ENCODE data around the gene TNF. TPM values are rescaled to one million over a fixed set of nuclear protein-coding genes. Genes with fewer than 3 reads are reported as not detected.
A peak's percentile ranks its signal among the peaks of the same experiment; 100 is the strongest.

Gene TNF
- polyA plus RNA-seq (0.54 to 2.3 TPM (median 0.88 TPM) in 3 replicates), polyA minus RNA-seq (0.30 to 2.0 TPM (median 0.83 TPM) in 3 replicates)
- 0.21 TPM for polyA plus RNA-seq (2011; ENCODE audit: low read depth)
- 0.39 and 0.55 TPM in 2 replicates for polyA plus RNA-seq (2011; cell fraction: cytosol; rRNA removed)
- polyA plus RNA-seq (2011; cell fraction: nucleus; rRNA removed), result 2.7 and 8.1 TPM in 2 replicates
- 0.83 and 1.8 TPM in 2 replicates for polyA plus RNA-seq (2012; ENCODE audit: low replicate concordance)
- polyA minus RNA-seq (2011; cell fraction: cytosol; rRNA and poly(A)+ RNA removed), result not detected
- 0.63 and 1.5 TPM in 2 replicates for polyA minus RNA-seq (2011; cell fraction: nucleus; rRNA and poly(A)+ RNA removed)

GRCh38 chr6:31575335-31575901 lies at the start of gene TNF:
Gene TNF (plus strand): TSS chr6:31575565. CDS start chr6:31575742, 177 bp downstream.
- Histone ChIP-seq H3K27ac (ENCODE audit: control insufficient read depth, insufficient read depth, low read length) (peak within 1 kb of the TSS; percentile 13), H2AFZ (ENCODE audit: control insufficient read depth, low read length) (peak within 1 kb of the TSS; percentile 79), H3K36me3 (ENCODE audit: control insufficient read depth in 2 of 2, extremely low read depth in 1 of 2, insufficient read depth in 2 of 2, low read length in 2 of 2) (no peaks in the 10 kb centered on the region), H3K27me3 (ENCODE audit: control insufficient read depth, extremely low read depth, insufficient read depth, low read length) (no peaks in the 10 kb centered on the region), H4K20me1 (ENCODE audit: control insufficient read depth, extremely low read depth, insufficient read depth, low read length) (no peaks in the 10 kb centered on the region), H3K4me3 (ENCODE audit: control insufficient read depth in 2 of 3, extremely low read depth in 1 of 3, insufficient read depth in 2 of 3, low read depth in 1 of 3, low read length in 3 of 3) (peak within 1 kb of the TSS; percentile 29 to 59 (median 44)), H3K9ac (ENCODE audit: control insufficient read depth, extremely low read depth, insufficient read depth, low read length) (peak within 1 kb of the TSS; percentile 48), H3K4me1 (ENCODE audit: control insufficient read depth, extremely low read depth, insufficient read depth, low read length) (peaks cover 19% of the 10 kb centered on the region), H3K79me2 (ENCODE audit: control insufficient read depth, insufficient read depth, low read length) (no peaks in the 10 kb centered on the region), H3K4me2 (ENCODE audit: control insufficient read depth, extremely low read depth, insufficient read depth, low read depth, low read length) (peak within 1 kb of the TSS; percentile 80), H3K9me1 (ENCODE audit: control insufficient read depth, extremely low read depth, insufficient read depth, low read length) (no peaks in the 10 kb centered on the region), H3K9me3 (ENCODE audit: control insufficient read depth, low read depth, low read length) (no peaks in the 10 kb centered on the region)
- FAIRE-seq (peak; percentile 56), DNase-seq (ENCODE audit: low read depth, low spot score) (no peak)
- no peak for TF ChIP-seq EZH2 (IDR thresholded peaks at IDR 0.05; ENCODE audit: low read length)
- dilution Hi-C loops (cut with MboI; ENCODE audit: extremely low pct_ligation_motif_present, low sequenced_read_pairs), result no loop called here

DNA sequence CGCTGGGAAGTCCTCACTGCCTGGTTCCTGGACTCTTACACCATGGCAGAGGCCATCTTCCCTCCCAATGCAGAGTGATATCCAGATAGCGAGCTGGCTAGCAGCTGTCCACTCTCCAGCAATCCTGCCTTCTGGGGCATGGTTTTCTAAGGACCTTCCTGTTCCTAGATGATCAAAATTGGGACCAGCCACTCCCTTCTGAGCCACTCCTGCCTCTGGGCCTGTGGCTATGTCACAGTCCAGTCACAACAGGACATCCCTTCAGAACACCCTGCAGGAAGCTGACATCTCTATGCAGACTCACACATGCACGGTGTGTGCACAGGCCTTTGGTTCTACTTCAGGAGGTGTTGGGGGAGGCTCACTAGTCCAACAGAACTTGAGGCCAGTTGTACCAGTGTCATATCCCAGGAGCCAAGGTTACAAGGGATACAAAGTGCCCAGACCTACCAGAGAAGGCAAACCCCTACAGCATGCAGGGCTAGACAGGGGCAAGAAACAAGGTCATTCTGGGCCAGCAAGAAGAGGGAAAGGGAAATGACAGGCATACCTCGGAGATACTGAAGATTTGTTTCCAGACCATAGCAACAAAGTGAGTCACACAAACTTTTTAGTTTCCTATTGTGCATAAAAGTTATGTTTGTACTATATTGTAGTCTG lies 49.3 kb upstream of the TNF start:
- peaks cover 11% of the 10 kb centered on the region for H4K20me1 ChIP-seq (ENCODE audit: control insufficient read depth, extremely low read depth, insufficient read depth, low read length)
- peaks cover 10 to 11% of the 10 kb centered on the region in 2 experiments for H3K36me3 ChIP-seq (ENCODE audit: control insufficient read depth in 2 of 2, extremely low read depth in 1 of 2, insufficient read depth in 2 of 2, low read length in 2 of 2)
- H3K27ac ChIP-seq (ENCODE audit: control insufficient read depth, insufficient read depth, low read length), result no peak overlapping the region
- H3K9me1 ChIP-seq (ENCODE audit: control insufficient read depth, extremely low read depth, insufficient read depth, low read length), result no peaks in the 10 kb centered on the region
- H3K4me3 ChIP-seq (ENCODE audit: control insufficient read depth in 2 of 3, extremely low read depth in 1 of 3, insufficient read depth in 2 of 3, low read depth in 1 of 3, low read length in 3 of 3), result no peak overlapping the region
- FAIRE-seq, result no peak
- no peaks in the 10 kb centered on the region for H3K9me3 ChIP-seq (ENCODE audit: control insufficient read depth, low read depth, low read length)
- no peak overlapping the region for H3K4me2 ChIP-seq (ENCODE audit: control insufficient read depth, extremely low read depth, insufficient read depth, low read depth, low read length)
- no peak for TF ChIP-seq CTCF (optimal IDR thresholded peaks at IDR 0.05 in 1 of 3, IDR thresholded peaks at IDR 0.05 in 1 of 3, conservative IDR thresholded peaks at IDR 0.05 in 1 of 3; ENCODE audit: extremely low read depth in 1 of 3, insufficient read depth in 2 of 3, low read length in 3 of 3)
- TF ChIP-seq EZH2 (IDR thresholded peaks at IDR 0.05; ENCODE audit: low read length), result no peak
- H3K79me2 ChIP-seq (ENCODE audit: control insufficient read depth, insufficient read depth, low read length), result no peaks in the 10 kb centered on the region
- dilution Hi-C loops (cut with MboI; ENCODE audit: extremely low pct_ligation_motif_present, low sequenced_read_pairs), result no loop called here
- no peak overlapping the region for H3K9ac ChIP-seq (ENCODE audit: control insufficient read depth, extremely low read depth, insufficient read depth, low read length)
- no peaks in the 10 kb centered on the region for H3K27me3 ChIP-seq (ENCODE audit: control insufficient read depth, extremely low read depth, insufficient read depth, low read length)
- H2AFZ ChIP-seq (ENCODE audit: control insufficient read depth, low read length), result no peak overlapping the region
- DNase-seq (ENCODE audit: low read depth, low spot score), result no peak
- H3K4me1 ChIP-seq (ENCODE audit: control insufficient read depth, extremely low read depth, insufficient read depth, low read length), result peaks cover 7% of the 10 kb centered on the region
